Adipocyte (in vitro differentiated cells): ENCODE results near the gene PPARD.

ENCODE experiments used
- DNase-seq: peaks from one replicate; pipeline ENCODE4 v3.0.0-alpha.2; 2015; ENCODE audit warnings: low read depth
- H3K27me3 ChIP-seq: replicated peaks from 2 replicates; pipeline ENCODE4 v1.7.0; 2013; ENCODE audit warnings: mild to moderate bottlenecking, low read length, moderate library complexity; ENCODE audit not compliant: control insufficient read depth, insufficient read depth
- H3K36me3 ChIP-seq: 2 replicates; pipeline ENCODE4 v1.7.0; 2013; ENCODE audit warnings: low read length, mild to moderate bottlenecking, moderate library complexity; ENCODE audit not compliant: control insufficient read depth, insufficient read depth, severe bottlenecking
- H3K4me1 ChIP-seq: 2 replicates; pipeline ENCODE4 v1.7.0; 2013; ENCODE audit warnings: mild to moderate bottlenecking, low read length, moderate library complexity; ENCODE audit not compliant: control insufficient read depth, insufficient read depth
- H3K4me3 ChIP-seq: 2 replicates; pipeline ENCODE4 v1.7.0; 2013; ENCODE audit warnings: mild to moderate bottlenecking, low read length, moderate library complexity
- H3K9ac ChIP-seq: 2 replicates; pipeline ENCODE4 v1.7.0; 2013; ENCODE audit warnings: mild to moderate bottlenecking, low read length, moderate library complexity
- H3K9me3 ChIP-seq: 2 replicates; pipeline ENCODE4 v1.7.0; 2013; ENCODE audit warnings: mild to moderate bottlenecking, low read length, moderate library complexity; ENCODE audit not compliant: control insufficient read depth

Gene PPARD

GRCh38 chr6:35360349-35361138, 18.2 kb downstream of the PPARD start:
- H3K4me1 ChIP-seq = peaks cover 20% of the 10 kb centered on the region
- H3K27me3 ChIP-seq = no peaks in the 10 kb centered on the region
- no peak overlapping the region for H3K4me3 ChIP-seq
- no peak overlapping the region for H3K9ac ChIP-seq
- H3K9me3 ChIP-seq = no peaks in the 10 kb centered on the region
- peak; percentile 34 for DNase-seq
- H3K36me3 ChIP-seq = peaks cover 14% of the 10 kb centered on the region

- H3K27me3 ChIP-seq = no peaks in the 10 kb centered on the region
- peaks cover 20% of the 10 kb centered on the region for H3K4me1 ChIP-seq
- peaks cover under 1% of the 10 kb centered on the region for H3K36me3 ChIP-seq
- no peak overlapping the region for H3K9ac ChIP-seq
- H3K9me3 ChIP-seq = no peaks in the 10 kb centered on the region
- DNase-seq = no peak
- H3K4me3 ChIP-seq = no peak overlapping the region
These were observed 19.8 kb downstream of the PPARD start for GRCh38 chr6:35362200-35362599.

GRCh38 chr6:35363293-35363750, 21.0 kb downstream of the PPARD start:
- no peaks in the 10 kb centered on the region for H3K9me3 ChIP-seq

GRCh38 chr6:35365594-35366203, 23.3 kb downstream of the PPARD start:
- Histone ChIP-seq H3K4me1 (peaks cover 38% of the 10 kb centered on the region), H3K36me3 (no peaks in the 10 kb centered on the region), H3K9me3 (no peaks in the 10 kb centered on the region), H3K27me3 (no peaks in the 10 kb centered on the region), H3K9ac (no peak overlapping the region), H3K4me3 (no peak overlapping the region)
- no peak for DNase-seq

More at GRCh38 chr6:35363293-35363750, 21.0 kb downstream of the PPARD start:
- DNase-seq = peak; percentile 74
- no peaks in the 10 kb centered on the region for H3K36me3 ChIP-seq
- no peaks in the 10 kb centered on the region for H3K27me3 ChIP-seq
- H3K4me3 ChIP-seq = no peak overlapping the region
- H3K9ac ChIP-seq = no peak overlapping the region
- H3K4me1 ChIP-seq = peaks cover 26% of the 10 kb centered on the region

- Histone ChIP-seq H3K36me3 (no peaks in the 10 kb centered on the region), H3K27me3 (no peaks in the 10 kb centered on the region), H3K9ac (no peak overlapping the region), H3K4me1 (peaks cover 38% of the 10 kb centered on the region), H3K4me3 (no peak overlapping the region), H3K9me3 (no peaks in the 10 kb centered on the region)
- DNase-seq = no peak
These were observed 23.8 kb downstream of the PPARD start for GRCh38 chr6:35366204-35366596.

GRCh38 chr6:35367646-35368037, 25.3 kb downstream of the PPARD start:
- no peak overlapping the region for H3K9ac ChIP-seq
- H3K36me3 ChIP-seq = no peaks in the 10 kb centered on the region
- no peak for DNase-seq
- H3K27me3 ChIP-seq = no peaks in the 10 kb centered on the region
- no peaks in the 10 kb centered on the region for H3K9me3 ChIP-seq
- H3K4me1 ChIP-seq = peaks cover 40% of the 10 kb centered on the region
- H3K4me3 ChIP-seq = no peak overlapping the region

GRCh38 chr6:35368038-35368887, 25.9 kb downstream of the PPARD start:
- Histone ChIP-seq H3K27me3 (no peaks in the 10 kb centered on the region), H3K4me3 (peak overlapping the region; percentile 43), H3K4me1 (peaks cover 40% of the 10 kb centered on the region), H3K36me3 (no peaks in the 10 kb centered on the region), H3K9me3 (no peaks in the 10 kb centered on the region), H3K9ac (no peak overlapping the region)
- DNase-seq = peak; percentile 62

- Histone ChIP-seq H3K27me3 (no peaks in the 10 kb centered on the region), H3K9ac (peak overlapping the region; percentile 68), H3K4me3 (peak overlapping the region; percentile 55), H3K36me3 (no peaks in the 10 kb centered on the region), H3K4me1 (peaks cover 40% of the 10 kb centered on the region), H3K9me3 (no peaks in the 10 kb centered on the region)
- peak; percentile 89 for DNase-seq
These were observed 27.9 kb downstream of the PPARD start for GRCh38 chr6:35370124-35370741.

GRCh38 chr6:35370785-35371493, 28.6 kb downstream of the PPARD start:
- H3K27me3 ChIP-seq = no peaks in the 10 kb centered on the region
- no peaks in the 10 kb centered on the region for H3K9me3 ChIP-seq
- H3K36me3 ChIP-seq = no peaks in the 10 kb centered on the region
- peak; percentile 38 for DNase-seq
- H3K9ac ChIP-seq = no peak overlapping the region
- peak overlapping the region; percentile 55 for H3K4me3 ChIP-seq
- H3K4me1 ChIP-seq = peaks cover 40% of the 10 kb centered on the region

GRCh38 chr6:35371494-35372262, 29.3 kb downstream of the PPARD start:
- no peak overlapping the region for H3K4me3 ChIP-seq
- peaks cover 40% of the 10 kb centered on the region for H3K4me1 ChIP-seq
- H3K9ac ChIP-seq = no peak overlapping the region
- DNase-seq = no peak
- no peaks in the 10 kb centered on the region for H3K36me3 ChIP-seq
- no peaks in the 10 kb centered on the region for H3K27me3 ChIP-seq
- no peaks in the 10 kb centered on the region for H3K9me3 ChIP-seq
